ENCODE results near the gene ITGB1BP1.

Gene ITGB1BP1

GRCh38 chr2:9424447-9425164 is 1.3 kb upstream of the ITGB1BP1 start:
- DNase-seq: no peak

GRCh38 chr2:9423922-9424272 is 569 bp upstream of the ITGB1BP1 start:
- DNase-seq: no peak

- no peak for DNase-seq
Observed at GRCh38 chr2:9422321-9423099, 818 bp downstream of the ITGB1BP1 start.

GRCh38 chr2:9420495-9420894 is 2.8 kb downstream of the ITGB1BP1 start:
- no peak for DNase-seq

GRCh38 chr2:9419541-9419940 is 3.8 kb downstream of the ITGB1BP1 start:
- no peak for DNase-seq

GRCh38 chr2:9418746-9419145 is 4.6 kb downstream of the ITGB1BP1 start:
- DNase-seq: no peak

GRCh38 chr2:9417725-9418124 is 5.6 kb downstream of the ITGB1BP1 start:
- no peak for DNase-seq

- DNase-seq: no peak
Observed at GRCh38 chr2:9416962-9417316, 6.4 kb downstream of the ITGB1BP1 start.

- no peak for DNase-seq
Observed at GRCh38 chr2:9416267-9416961, 6.9 kb downstream of the ITGB1BP1 start.

GRCh38 chr2:9415516-9416169 is 7.7 kb downstream of the ITGB1BP1 start:
- DNase-seq: no peak

- DNase-seq: no peak
Observed at GRCh38 chr2:9412781-9413180, 10.5 kb downstream of the ITGB1BP1 start.

GRCh38 chr2:9410108-9410507 is 13.2 kb downstream of the ITGB1BP1 start:
- DNase-seq: no peak

- no peak for DNase-seq
Observed at GRCh38 chr2:9408641-9409151, 14.6 kb downstream of the ITGB1BP1 start.

GRCh38 chr2:9407363-9407811 is 15.9 kb downstream of the ITGB1BP1 start:
- DNase-seq: no peak

GRCh38 chr2:9406529-9407362 is 16.6 kb downstream of the ITGB1BP1 start:
- no peak for DNase-seq

GRCh38 chr2:9405636-9406035 is 17.7 kb downstream of the ITGB1BP1 start:
- DNase-seq: no peak

GRCh38 chr2:9404451-9404850 is 18.9 kb downstream of the ITGB1BP1 start:
- DNase-seq: no peak

GRCh38 chr2:9403924-9404323 is 19.4 kb downstream of the ITGB1BP1 start:
- DNase-seq: no peak

GRCh38 chr2:9401646-9402371 is 21.5 kb downstream of the ITGB1BP1 start:
- DNase-seq: no peak

- DNase-seq: no peak
Observed at GRCh38 chr2:9401059-9401547, 22.2 kb downstream of the ITGB1BP1 start.
